IPS-11a (cell line): ENCODE results near the gene PARVA.
A peak's percentile ranks its signal among the peaks of the same experiment; 100 is the strongest.

ENCODE experiments used
- H3K4me3 ChIP-seq: one replicate; pipeline ENCODE4 v1.5.1; 2013; ENCODE audit warnings: low read depth, low read length, control low read depth

Gene PARVA

DNA sequence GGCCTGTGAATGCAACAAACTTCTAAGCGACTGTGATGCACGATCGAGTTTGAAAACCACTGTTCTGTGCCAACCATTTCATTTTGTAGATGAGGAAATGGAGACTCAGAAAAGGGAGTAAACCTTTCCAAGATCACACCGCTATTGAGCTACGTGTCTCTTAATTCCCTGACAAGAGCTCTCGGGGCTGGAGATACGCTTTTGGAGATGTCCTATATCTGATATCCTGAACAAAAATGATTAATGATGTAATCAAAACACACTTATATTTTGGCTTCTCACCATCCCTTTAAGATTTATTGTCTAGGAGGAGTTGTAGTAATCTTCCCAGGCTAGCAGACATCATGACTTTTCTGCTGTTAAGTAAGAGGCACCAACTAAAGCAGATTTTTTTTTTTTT is 1.7 kb upstream of the PARVA start:
- H3K4me3 ChIP-seq = no peak overlapping the region

DNA sequence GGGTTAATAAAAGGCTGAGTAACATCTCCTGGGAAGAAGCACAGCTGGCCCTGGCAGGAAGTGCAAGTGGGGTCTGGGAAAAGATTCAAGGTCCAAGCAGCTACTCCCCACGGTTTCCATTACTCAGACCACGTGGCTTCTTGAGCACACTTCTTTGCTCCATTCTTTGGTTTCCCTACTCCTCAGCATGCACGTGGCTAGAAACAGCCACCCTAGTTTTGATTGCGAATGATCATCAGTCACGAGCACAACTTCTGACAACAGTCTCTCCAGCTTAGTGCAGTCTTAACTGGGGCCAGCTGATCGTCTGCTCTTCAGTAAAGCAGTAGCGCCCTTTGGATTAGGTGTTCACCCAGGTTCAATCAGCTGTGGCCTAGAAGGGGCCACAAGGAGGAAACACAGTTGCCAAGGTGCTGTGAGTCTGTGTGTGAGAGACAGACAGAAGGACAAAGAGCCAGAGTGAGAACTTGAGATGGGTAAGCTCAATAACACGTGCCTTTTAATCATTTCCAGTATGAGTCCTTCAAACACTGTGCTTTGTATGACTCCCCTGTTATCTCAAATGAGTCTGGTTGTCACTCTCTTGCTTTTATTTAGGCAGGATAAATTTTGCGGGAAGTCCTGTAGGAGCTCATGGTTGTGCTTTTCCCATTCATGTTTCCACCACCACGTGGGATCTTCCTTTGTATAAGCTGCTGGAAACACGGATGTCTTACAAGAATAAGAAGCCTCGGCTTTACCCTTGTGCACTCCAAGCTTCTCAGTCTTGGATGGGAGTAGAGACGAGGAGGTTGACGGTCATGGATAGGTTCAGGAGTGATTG is 901 bp upstream of the PARVA start:
- peak overlapping the region; percentile 71 for H3K4me3 ChIP-seq

DNA sequence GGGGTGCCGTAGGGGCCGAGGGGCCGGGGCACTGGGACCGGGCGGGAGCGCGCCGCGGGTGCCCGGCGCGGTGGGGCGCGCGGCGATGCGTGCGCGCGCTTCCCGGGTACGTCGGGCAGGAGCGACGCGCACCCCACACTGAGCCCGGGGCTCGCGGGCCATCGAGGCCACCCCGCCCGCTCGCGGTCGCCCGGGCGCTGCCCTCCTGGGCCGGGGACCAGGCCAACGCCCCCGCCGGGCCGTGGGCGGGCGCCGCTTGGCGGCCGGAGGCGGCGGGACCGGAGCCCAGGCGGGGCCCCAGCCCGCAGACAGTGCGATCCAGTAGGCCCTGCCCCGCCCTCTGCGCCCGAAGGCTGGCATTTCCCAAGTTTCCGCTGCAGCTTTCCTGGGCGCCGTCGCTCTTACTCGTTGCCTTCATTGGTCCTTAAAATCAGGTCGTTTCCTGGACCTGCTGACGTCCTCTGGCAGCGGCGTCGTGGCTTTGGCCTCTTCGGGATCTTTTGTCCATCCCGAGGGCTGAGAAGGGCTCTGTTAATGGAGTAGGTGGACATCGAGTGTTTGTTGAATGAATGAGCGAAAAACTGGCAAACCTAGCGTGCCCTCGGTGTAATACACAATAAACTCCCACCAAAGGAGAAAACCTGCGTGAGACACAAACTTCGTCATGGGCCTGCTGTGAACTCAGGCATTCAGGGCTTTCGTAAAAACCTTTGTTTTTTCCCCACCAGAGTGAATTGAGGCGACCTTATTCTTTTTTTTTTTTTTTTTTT is 638 bp downstream of the PARVA start:
- H3K4me3 ChIP-seq = peak overlapping the region; percentile 71

DNA sequence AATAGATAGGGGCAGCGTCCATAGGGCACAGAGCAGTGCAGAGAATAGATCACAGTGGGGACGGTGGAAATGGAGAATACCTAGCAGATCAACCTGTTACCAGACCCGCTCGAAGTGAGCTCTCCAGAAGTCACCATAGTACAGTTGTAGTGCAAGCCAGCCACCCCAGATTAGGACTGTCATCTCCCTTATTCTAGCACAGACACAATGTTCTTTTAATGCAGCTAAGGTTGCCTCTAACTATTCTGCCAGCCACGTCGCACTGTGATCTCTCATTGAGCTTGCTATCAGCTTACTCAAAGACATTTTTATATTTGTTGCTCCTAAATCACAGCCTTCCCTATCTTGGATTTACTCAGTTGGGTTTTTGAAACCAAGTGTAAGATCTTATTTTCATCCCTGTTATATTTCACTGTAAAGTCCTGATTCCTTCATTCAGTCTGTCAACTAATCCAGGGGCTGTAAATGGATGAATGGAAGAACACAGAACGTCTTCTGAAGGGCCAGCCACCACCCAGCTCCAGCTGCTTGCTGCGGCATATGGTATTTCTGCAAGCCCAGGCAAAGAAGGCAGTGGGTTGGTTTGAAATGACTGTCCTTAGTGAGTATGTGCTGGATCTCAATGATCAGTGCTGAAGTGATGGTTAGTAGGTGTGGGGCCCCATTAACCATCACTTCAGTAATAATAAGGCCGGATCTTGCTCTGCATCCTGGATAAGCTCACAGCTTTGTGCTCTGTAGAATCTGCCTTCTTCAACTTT is 3.4 kb downstream of the PARVA start:
- no peak overlapping the region for H3K4me3 ChIP-seq

DNA sequence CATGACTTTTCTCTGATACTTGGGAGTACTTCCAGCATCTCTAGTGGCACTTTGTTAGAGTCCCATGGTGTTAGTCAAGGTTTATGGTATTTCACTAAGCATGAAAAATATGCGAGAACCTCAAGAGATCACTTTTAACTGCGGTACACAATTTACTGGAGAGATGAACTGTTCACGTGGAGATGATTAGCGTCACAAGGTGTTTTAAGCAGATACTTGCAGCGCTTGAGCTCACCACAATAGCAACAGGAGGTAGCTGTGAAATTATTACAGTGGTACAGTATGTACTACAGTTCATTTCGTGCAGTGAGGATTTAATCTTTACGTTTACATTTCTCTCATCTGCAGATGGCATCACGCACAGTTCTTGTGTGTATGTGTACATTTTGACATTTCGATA is 4.5 kb downstream of the PARVA start:
- no peak overlapping the region for H3K4me3 ChIP-seq

DNA sequence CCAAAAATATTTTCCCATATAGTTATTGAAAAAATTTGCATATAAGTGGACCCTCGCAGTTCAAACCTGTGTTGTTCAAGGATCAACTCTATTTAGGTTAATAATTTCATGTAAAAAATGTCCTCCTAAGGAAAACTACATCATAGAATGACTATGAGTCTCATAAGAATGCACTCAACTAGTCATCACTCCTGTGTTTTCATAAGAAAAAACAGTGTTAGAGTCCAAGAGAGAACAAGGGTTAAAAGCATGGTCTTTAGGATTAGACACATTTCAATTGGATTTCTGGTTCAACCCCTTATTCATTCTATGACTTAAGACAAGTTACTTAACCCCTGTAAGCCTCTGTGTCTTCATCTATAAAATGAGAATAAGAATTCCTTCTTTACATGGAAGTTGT is 5.1 kb downstream of the PARVA start:
- no peak overlapping the region for H3K4me3 ChIP-seq

DNA sequence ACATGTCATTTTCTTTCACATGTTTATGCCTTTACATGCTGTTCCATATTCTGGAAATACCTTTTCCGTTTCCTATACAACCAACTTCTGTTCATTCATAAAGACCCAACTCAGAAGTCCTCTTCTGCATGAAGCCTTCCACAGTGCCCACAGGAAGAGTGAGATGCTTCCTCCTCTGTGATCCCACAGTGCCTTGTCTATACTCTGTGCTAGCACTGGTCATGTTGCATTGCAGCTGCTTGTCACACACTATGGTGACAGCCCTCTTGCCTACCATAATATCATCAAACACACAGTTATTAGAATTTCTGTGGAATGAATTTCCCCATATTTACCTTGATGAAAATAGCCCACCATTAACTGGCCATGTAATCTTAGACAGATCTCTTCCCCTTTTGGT is 8.9 kb downstream of the PARVA start:
- no peak overlapping the region for H3K4me3 ChIP-seq

DNA sequence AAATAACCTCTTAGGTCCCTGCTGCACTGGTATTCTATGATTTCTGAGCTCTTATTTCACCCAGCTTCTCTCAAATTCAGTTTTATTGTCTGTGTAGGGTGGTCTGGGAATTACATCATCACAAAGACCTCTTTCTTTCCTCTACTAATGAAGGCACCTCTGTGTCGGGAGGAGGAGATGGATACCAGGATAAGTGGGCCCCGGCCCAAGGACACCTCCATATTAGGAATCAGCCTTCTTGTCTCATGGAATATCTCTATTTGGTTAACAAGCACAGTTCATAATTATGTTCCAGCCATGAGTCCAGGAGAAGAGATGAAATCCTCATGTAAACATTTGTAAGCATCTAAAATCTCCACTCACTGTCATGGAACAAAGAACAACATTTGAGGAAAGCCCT is 9.4 kb downstream of the PARVA start:
- H3K4me3 ChIP-seq = no peak overlapping the region

DNA sequence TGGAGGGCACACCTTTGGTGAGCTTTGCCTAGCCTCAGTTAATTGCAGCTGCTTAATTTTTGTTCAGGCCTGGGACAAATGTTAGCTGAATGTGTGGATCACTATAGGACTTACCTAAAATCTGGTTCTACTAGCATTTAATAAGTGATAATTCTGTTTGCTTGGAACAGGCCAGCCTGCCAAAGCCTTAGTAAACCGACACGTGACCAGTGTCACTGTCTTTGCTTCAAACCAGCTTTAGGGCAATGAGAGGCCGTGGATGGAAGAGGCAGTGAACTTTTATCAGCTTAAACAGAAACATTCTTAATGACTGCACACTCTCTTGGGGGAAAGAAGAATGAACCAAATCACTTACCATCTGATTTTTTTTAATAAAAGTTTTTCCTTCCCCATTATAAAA is 10.8 kb downstream of the PARVA start:
- H3K4me3 ChIP-seq = no peak overlapping the region

DNA sequence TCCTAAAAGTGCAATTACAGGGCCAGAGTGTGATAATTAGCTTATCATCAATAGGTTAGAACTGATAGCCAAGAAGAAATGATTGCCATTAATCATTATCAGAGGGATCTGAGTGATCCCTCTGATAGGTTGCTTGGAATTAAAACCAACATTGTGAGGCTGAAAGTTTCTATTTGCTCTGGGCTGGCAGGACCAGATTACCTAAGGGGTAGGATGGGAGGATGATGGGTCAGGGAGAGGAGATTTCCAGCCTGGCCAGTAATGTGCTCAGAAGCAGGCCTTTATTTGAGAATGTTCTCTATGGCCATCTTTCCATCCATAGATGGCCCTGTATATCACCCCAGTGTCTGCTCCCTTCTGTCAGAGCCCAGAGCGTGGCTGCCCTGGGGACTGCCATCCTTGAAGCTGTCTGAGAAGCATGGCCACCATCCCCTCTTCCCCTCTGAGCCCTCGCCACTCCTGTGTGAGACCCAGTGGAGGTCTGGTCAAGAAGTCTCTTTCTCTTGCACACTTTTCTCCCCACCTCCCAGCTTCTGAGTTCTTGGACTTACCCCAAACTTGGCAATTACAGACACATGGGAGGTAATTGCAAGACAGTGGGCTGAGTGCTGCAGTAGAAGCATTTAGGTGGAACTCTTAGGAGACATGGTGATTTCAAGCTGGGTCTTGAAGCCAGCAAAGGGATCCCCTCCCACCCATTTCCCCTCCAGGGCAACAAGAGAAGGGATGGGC is 11.7 kb downstream of the PARVA start:
- H3K4me3 ChIP-seq = no peak overlapping the region

DNA sequence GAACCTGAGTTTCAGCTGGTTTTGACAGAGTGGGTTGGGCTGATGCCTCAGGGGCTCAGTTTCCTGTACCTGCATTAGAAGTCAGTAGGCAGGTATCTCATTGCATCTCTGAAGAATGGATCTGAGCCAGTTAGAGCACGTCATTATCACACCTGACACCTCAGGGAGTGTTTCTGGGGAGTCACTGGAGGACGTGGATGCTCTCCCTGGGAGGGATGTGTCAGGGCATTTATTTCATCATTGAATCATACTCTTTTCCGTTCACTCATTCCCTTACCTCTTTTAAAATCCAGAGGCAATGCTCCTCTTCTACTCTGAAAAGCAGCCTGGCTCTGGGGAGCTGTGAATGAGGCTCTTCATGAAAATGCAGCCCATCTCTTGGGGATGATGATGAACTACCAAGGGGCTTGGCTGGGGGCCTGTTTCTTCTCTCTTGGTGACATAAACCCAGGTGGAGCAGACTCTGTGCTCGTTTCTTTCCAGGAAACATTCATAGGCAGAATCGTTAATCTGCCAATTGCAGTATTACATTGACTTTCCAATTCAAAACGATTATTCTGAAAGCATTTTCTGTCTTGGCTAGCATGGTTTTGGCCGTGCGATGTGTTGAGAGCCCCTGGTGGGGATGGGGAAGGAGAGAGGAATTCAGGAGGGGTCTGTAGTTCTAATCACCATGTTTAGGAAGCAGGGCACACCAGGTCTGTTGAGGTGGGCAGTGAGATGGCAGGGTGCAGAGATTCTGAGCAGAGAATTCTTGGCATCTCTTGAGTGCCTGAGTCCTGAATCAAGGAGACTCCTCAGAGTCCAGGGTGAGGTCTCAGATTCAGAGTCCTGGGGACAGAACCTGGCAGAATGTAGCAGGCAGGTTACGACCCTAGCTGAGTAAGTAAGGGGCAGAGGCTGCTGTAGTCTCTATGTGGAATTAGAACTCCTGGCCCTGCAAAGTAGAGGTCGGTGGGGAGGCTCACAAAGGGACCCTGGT is 12.6 kb downstream of the PARVA start:
- no peak overlapping the region for H3K4me3 ChIP-seq

DNA sequence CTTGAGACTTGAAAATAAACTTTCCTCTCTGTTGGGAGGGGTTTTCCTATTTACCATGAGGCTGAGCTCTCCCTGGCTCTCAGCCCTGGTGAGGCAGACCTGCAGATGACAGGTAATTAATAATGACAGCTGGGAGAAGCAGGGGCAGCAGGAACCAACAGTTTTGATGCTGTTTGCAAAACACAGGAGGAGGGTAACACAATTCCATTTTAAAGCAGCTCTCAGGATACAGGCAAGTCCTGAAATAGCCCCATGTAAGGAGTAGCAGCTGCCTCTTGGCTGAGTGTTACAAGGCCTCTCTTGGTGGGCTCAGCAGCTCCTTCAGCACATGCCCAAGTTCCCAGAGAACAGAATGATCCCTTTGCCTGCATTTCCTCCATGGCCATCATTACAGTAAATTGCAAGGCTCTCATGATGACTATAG is 13.3 kb downstream of the PARVA start:
- H3K4me3 ChIP-seq = no peak overlapping the region

DNA sequence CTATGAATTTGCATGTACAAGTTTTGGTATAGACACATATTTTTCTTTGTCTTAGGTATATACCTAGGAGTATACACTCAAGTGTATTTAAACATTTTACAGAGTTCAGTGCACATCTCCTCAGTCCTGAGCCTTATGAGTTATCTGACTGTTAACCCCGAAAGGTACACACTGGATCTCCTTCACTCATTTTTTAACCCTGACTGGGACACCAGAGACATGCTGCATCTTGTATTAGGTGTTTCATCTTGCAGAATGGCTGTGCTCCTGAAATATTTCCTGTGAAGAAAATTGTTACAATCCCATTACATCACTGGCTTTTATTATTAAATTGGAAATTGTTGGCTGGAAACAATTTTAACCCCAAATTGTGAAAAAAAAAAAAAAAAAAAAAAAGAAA is 15.3 kb downstream of the PARVA start:
- H3K4me3 ChIP-seq = no peak overlapping the region

DNA sequence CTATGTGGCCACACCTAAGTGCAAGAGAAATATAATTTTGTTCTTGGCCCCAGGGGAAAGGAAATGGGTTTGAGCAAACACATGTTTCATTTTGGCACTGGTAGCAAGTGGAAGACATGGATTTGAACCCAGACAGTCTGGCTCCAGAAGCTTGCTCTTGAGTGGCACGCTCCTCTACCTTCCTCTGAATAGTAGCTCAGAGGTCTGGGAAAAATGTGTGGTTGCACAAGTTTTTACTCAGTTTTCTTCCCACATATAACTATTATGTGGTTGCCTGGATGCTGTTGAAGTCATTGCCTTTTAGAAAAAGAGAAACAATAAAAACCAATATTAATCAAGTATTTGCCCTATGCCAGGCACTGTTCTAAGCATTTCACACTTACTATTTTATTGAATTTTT is 16.3 kb downstream of the PARVA start:
- H3K4me3 ChIP-seq = no peak overlapping the region

DNA sequence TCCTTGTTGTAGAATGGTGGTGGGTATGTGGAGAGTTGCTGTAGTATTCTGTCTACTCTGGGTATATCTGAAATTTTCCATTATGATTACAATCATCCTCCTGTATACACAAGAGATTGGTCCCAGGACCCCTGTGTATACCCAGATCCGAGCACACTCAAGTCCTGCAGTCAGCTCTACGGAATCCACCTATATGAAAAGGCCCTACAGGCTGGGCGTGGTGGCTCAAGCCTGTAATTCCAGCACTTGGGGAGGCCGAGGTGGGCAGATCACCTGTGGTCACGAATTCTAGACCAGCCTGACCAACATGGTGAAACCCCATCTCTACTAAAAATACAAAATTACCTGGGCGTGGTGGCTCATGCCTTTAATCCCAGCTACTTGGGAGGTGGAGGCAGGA is 17.2 kb downstream of the PARVA start:
- H3K4me3 ChIP-seq = no peak overlapping the region

DNA sequence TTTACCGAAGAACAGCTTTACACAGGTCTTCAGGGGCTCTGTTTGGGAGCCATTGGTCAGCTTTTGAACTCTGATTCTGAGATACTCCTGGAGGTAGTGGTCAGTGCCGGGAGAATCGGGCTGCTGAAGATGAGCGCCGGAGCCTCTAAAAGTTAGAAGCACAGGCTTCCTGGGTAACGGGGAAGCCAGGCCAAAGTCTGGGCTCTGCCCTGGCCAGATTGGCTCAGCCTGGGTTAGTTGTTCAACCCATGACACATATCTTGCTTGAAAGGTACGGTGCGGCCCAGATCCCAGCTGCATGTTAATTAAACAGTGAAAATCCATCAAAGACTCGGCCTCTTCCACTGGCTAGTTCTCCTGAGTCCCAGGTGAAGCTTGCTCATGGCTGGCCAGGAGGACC is 18.0 kb downstream of the PARVA start:
- H3K4me3 ChIP-seq = no peak overlapping the region

DNA sequence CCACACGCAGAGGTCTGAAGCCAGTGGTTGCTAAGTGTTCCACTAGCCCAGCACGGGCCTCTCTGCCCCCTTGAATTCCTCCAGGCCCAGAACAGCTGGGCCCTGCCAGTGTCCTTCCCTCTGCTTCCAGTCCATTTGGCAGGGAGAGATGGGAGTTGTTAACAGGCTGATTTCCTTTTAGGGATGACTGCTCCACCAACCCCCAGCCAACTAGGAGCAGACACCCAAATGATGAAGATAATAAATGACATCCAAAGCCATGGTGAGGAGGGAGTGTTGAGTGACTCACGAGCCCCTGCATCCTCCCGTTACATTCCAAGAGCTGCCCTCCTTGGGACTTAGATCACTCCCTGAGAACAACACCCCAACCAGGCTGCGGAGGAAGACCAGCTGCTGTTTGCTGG is 20.6 kb downstream of the PARVA start:
- H3K4me3 ChIP-seq = no peak overlapping the region

DNA sequence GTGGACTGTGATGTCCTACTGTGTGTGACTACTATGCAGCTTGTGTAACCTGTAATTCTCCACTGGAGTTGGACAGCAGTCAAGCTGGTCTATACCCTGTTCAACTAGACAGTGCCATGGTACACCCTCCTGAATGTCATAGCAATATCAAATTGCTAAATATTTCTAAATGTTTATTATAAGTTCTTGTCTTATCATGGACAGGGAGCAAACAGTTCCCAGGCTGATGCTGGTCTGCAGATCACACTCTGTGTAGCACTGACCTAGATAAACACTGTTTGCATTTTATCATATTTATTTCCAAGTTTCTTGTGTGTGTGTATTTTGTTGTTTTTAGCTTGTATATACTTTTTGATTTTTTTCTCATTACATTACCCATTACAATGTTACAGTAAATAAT is 22.0 kb downstream of the PARVA start:
- no peak overlapping the region for H3K4me3 ChIP-seq

DNA sequence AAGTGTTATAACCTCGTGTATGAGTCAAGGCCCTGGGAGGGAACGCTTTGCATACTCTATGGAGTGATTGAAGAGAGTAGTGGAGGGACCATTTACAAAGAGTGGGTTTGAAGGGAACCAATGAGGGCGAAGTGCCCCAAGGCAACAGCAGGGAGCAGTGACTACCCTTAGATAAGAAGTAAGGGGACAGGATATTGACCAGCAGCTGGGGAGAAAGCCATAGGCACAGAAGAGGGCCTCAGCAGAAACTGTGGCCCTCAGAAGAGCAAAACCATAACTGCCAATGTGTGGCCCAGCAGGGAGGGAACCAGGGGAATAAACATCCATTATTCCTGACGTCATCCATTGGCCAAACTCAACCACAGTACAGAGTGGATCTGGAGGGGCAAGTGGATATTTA is 24.7 kb downstream of the PARVA start:
- H3K4me3 ChIP-seq = no peak overlapping the region

DNA sequence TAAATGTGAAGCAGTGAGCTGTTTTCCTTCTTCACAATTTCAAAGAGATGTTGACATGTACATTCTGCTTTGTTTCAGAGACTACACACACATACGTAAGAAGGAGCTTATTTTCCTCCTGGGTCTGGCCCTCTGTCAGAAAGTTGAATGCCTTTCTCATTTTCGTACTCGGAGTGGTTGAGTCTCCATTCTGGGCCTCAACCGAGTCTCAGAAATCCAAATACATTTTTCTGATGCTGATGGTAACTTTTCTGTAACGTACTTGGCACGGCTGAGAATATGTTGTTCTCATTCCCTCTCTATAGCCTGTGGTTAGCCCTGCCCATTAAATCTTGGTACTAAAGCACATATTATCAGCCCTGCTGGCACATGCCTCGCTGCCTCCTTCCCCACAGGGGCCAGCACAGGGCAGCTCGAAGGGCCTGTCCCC is 25.3 kb downstream of the PARVA start:
- H3K4me3 ChIP-seq = no peak overlapping the region
